ENCODE measurements around the gene TSSK3.
A peak's percentile ranks its signal among the peaks of the same experiment; 100 is the strongest.

TSSK3 gene

DNA sequence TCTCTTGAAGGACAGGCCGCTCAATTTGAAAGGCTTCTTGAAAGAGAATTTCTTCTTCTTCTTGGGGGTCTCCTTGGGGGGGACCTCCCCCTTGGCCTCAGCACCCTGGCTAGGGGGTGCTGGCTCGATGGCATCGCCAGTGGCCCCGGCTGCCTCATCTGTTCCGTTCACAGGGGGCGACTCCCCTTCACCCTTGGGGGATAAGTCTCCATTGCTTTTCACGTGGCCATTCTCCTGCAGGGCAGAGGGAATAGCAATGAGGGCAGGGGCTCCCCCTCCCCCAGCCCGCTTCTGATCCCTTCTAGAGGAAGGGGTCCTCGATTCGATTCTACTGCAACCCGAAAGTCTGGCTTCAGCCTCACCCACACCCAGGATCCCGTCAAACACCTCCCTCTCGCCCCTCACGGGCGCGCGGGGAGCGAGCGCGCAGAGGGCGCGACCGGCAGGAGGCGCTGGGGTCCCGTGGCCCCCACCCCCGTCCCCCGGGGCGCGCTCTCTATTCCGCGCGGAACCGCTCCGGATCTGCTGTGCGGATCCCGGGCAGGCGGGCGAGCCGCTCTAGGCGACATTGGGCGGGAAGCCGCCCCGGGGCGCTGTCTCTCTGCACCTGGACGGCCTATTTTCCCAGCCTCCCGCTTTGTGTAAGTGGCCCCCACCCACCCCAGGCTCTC, 27.3 kb upstream of the TSSK3 start:
- Histone ChIP-seq H3K4me1 (ENCODE audit: low read length) (peaks cover 55% of the 10 kb centered on the region), H4K20me1 (ENCODE audit: insufficient read depth, low read length) (peaks cover 9% of the 10 kb centered on the region), H2AFZ (ENCODE audit: low read depth, low read length) (no peak overlapping the region), H3K9ac (ENCODE audit: low read length) (peak overlapping the region; percentile 89), H3K4me3 (ENCODE audit: low read length) (peak overlapping the region; percentile 97), H3K79me2 (ENCODE audit: low read length) (peaks cover 24% of the 10 kb centered on the region), H3K36me3 (replicated peaks; ENCODE audit: low read depth, low read length) (peaks cover 8% of the 10 kb centered on the region), H3K9me3 (ENCODE audit: insufficient read depth, low read length) (no peaks in the 10 kb centered on the region), H3K27me3 (ENCODE audit: low read depth, low read length) (no peaks in the 10 kb centered on the region; the same call in 1 of the 2 replicates), H3K4me2 (ENCODE audit: low read length) (peak overlapping the region; percentile 94), H3K27ac (ENCODE audit: low read length) (peak overlapping the region; percentile 18; the same call in 1 of the 2 replicates)
- TF ChIP-seq EZH2phosphoT487 (IDR thresholded peaks at IDR 0.05; ENCODE audit: low read depth) (no peak), CTCF (IDR thresholded peaks at IDR 0.05; ENCODE audit: low read depth, low read length) (peak; percentile 65)

GRCh38 chr1:32335535-32335789, 26.9 kb upstream of the TSSK3 start:
- Histone ChIP-seq H3K4me3 (ENCODE audit: low read length) (peak overlapping the region; percentile 97), H3K27ac (ENCODE audit: low read length) (peak overlapping the region; percentile 30; the same call in 1 of the 2 replicates), H3K79me2 (ENCODE audit: low read length) (peaks cover 24% of the 10 kb centered on the region), H3K9me3 (ENCODE audit: insufficient read depth, low read length) (no peaks in the 10 kb centered on the region), H3K9ac (ENCODE audit: low read length) (peak overlapping the region; percentile 89), H2AFZ (ENCODE audit: low read depth, low read length) (no peak overlapping the region), H4K20me1 (ENCODE audit: insufficient read depth, low read length) (peaks cover 9% of the 10 kb centered on the region), H3K27me3 (ENCODE audit: low read depth, low read length) (no peaks in the 10 kb centered on the region; the same call in 1 of the 2 replicates), H3K4me1 (ENCODE audit: low read length) (peaks cover 56% of the 10 kb centered on the region), H3K36me3 (replicated peaks; ENCODE audit: low read depth, low read length) (peaks cover 8% of the 10 kb centered on the region), H3K4me2 (ENCODE audit: low read length) (peak overlapping the region; percentile 94)
- no peak for TF ChIP-seq CTCF (IDR thresholded peaks at IDR 0.05; ENCODE audit: low read depth, low read length)
- no peak for TF ChIP-seq EZH2phosphoT487 (IDR thresholded peaks at IDR 0.05; ENCODE audit: low read depth)

- Histone ChIP-seq H2AFZ (ENCODE audit: low read depth, low read length) (no peak within 1 kb of the TSS), H3K27ac (ENCODE audit: low read length) (peak within 1 kb of the TSS; percentile 30; the same call in 1 of the 2 replicates), H3K9me3 (ENCODE audit: insufficient read depth, low read length) (no peaks in the 10 kb centered on the region)
Observed at GRCh38 chr1:32335790-32336590, 26.3 kb upstream of the TSSK3 start, which contains the start of gene MARCKSL1. Gene MARCKSL1 (minus strand): TSS chr1:32336233. CDS start chr1:32336033, 200 bp downstream.

More at GRCh38 chr1:32335790-32336590, 26.3 kb upstream of the TSSK3 start, which contains the start of gene MARCKSL1:
- Histone ChIP-seq H3K4me3 (ENCODE audit: low read length) (peak within 1 kb of the TSS; percentile 97), H3K27me3 (ENCODE audit: low read depth, low read length) (no peaks in the 10 kb centered on the region; the same call in 1 of the 2 replicates), H3K79me2 (ENCODE audit: low read length) (peaks cover 24% of the 10 kb centered on the region), H3K36me3 (replicated peaks; ENCODE audit: low read depth, low read length) (peaks cover 7% of the 10 kb centered on the region), H3K4me1 (ENCODE audit: low read length) (peaks cover 56% of the 10 kb centered on the region), H4K20me1 (ENCODE audit: insufficient read depth, low read length) (peaks cover 9% of the 10 kb centered on the region), H3K4me2 (ENCODE audit: low read length) (peak within 1 kb of the TSS; percentile 94), H3K9ac (ENCODE audit: low read length) (peak within 1 kb of the TSS; percentile 89)
- no peak for TF ChIP-seq CTCF (IDR thresholded peaks at IDR 0.05; ENCODE audit: low read depth, low read length)
- no peak for TF ChIP-seq EZH2phosphoT487 (IDR thresholded peaks at IDR 0.05; ENCODE audit: low read depth)
